Breast epithelium (tissue), 3 donors: Measurements from ENCODE around the gene EXOC1L.
"Not testable (repeated sequence)": the region's sequence is repeated elsewhere in the genome, so short reads cannot be mapped to it uniquely, and the experiment has no call there.

ENCODE experiments used
- CTCF ChIP-seq, 3 donors: fragments of 450-650 bp; IDR thresholded peaks; one replicate each; pipeline ENCODE4 v1.5.1; 2016 to 2017; ENCODE audit warnings: antibody characterized with exemption in 3 of 3, mild to moderate bottlenecking in 3 of 3, moderate library complexity in 3 of 3
- POLR2A ChIP-seq: fragments of 450-650 bp; IDR thresholded peaks from one replicate; pipeline ENCODE4 v1.6.1; 2016; ENCODE audit warnings: antibody characterized with exemption, mild to moderate bottlenecking, moderate library complexity
- POLR2AphosphoS5 ChIP-seq, 3 donors: sonication (generic); formaldehyde crosslinking; IDR thresholded peaks; one replicate each; pipeline ENCODE4 v1.6.1; 2017; ENCODE audit warnings: antibody characterized with exemption in 3 of 3

- not testable (repeated sequence) for TF ChIP-seq CTCF (IDR thresholded peaks at IDR 0.05); POLR2AphosphoS5 (IDR thresholded peaks at IDR 0.05); POLR2A
Measured at GRCh38 chr4:55841373-55842239, 22.0 kb downstream of the EXOC1L start.
